Transverse colon (tissue), 4 donors: Measurements from ENCODE around the gene SYT7. TPM values are rescaled to one million over a fixed set of nuclear protein-coding genes. Genes with fewer than 3 reads are reported as not detected.

Experiments used
- DNase-seq: peaks from one replicate; pipeline ENCODE4 v3.0.0-alpha.2; 2019
- H3K27ac ChIP-seq, 4 donors: fragments of 200-600 bp; sonication (generic); 2 replicates each; pipeline ENCODE4 v1.5.1; 2016 to 2018; ENCODE audit warnings: inconsistent platforms in 4 of 4
- H3K27me3 ChIP-seq: fragments of 200-600 bp; sonication (generic); 2 replicates; pipeline ENCODE4 v1.5.1; 2017; ENCODE audit warnings: inconsistent platforms
- H3K36me3 ChIP-seq, 4 donors: fragments of 200-600 bp; sonication (generic); 2 replicates each; pipeline ENCODE4 v1.5.1; 2017 to 2019; ENCODE audit warnings: inconsistent platforms in 4 of 4
- H3K4me1 ChIP-seq, 4 donors: fragments of 200-600 bp; sonication (generic); 2 replicates each; pipeline ENCODE4 v1.5.1; 2017 to 2020; ENCODE audit warnings: inconsistent platforms in 4 of 4
- H3K4me3 ChIP-seq, 4 donors: fragments of 200-600 bp; sonication (generic); 1 replicate in 1 of 4; 2 replicates in 3 of 4; pipeline versions ENCODE4 v1.5.1 to v1.6.1; 2017 to 2019; ENCODE audit warnings: inconsistent platforms in 4 of 4
- H3K9me3 ChIP-seq, 2 donors: fragments of 200-600 bp; sonication (generic); 2 replicates each; pipeline ENCODE4 v1.5.1; 2017 to 2019; ENCODE audit warnings: inconsistent platforms in 2 of 2
- CTCF ChIP-seq, 5 experiments: fragments of 200-600 bp in 3 of 5; fragments of 450-650 bp in 2 of 5; sonication (generic) in 3 of 5; IDR thresholded peaks; 1 replicate in 2 of 5; 2 replicates in 3 of 5; pipeline ENCODE4 v1.5.1; 2016 to 2017; ENCODE audit warnings: antibody characterized with exemption in 5 of 5, inconsistent platforms in 3 of 5, mild to moderate bottlenecking in 2 of 5, moderate library complexity in 1 of 5
- EP300 ChIP-seq: sonication (generic); formaldehyde crosslinking; IDR thresholded peaks from one replicate; pipeline ENCODE4 v1.6.1; 2017; ENCODE audit warnings: antibody characterized with exemption, low read depth
- POLR2A ChIP-seq: fragments of 450-650 bp; IDR thresholded peaks from one replicate; pipeline ENCODE4 v1.6.1; 2016; ENCODE audit warnings: antibody characterized with exemption, mild to moderate bottlenecking, moderate library complexity
- POLR2AphosphoS5 ChIP-seq, 3 donors: sonication (generic); formaldehyde crosslinking; IDR thresholded peaks; one replicate each; pipeline ENCODE4 v1.6.1; 2016; ENCODE audit warnings: antibody characterized with exemption in 3 of 3
- WGBS, 2 donors: methylation state at CpG; one replicate each; pipeline ENCODE4 v1.1.5; 2018; ENCODE audit warnings: low coverage in 1 of 2; 5-methylcytosine and 5-hydroxymethylcytosine counted together
- in situ Hi-C, 4 donors: fragments of 200-750 bp; cut with MboI; loops; one replicate each; pipeline versions ENCODE4 v1.15.0 to v1.15.1; 2017; ENCODE audit warnings: low sequenced_read_pairs in 3 of 4, low pct_ligation_motif_present in 1 of 4, low pct_unique_long_range_greater_than_20kb in 1 of 4
- intact Hi-C: fragments of 100-400 bp; cut with DNase I; formaldehyde crosslinking; loops from one replicate; pipeline ENCODE4 v1.15.1; 2023; ENCODE audit warnings: low total_unique reads
- total RNA-seq, 4 donors: library from RNA; depleted of rRNA; stranded (reverse); fragments of >200 nt; gene quantifications; one replicate each; pipeline ENCODE4 v1.1.0, GENCODE V29; 2016

The SYT7 gene
- total RNA-seq, 4 donors from 2014 or later: 6.8 to 26.2 (median 12.8) TPM

GRCh38 chr11:61486011-61486620 is 94.8 kb downstream of the SYT7 start:
- intact Hi-C loops: no loop called here
- H3K27me3 ChIP-seq: no peaks in the 10 kb centered on the region
- H3K9me3 ChIP-seq: no peaks in the 10 kb centered on the region
- H3K36me3 ChIP-seq: no peaks in the 10 kb centered on the region
- 89 to 100% methylated on average over 1 to 6 of the region's 6 CpGs for WGBS, 2 donors
- in situ Hi-C loops: no loop called here
- H3K4me3 ChIP-seq: no peak overlapping the region
- no peak for TF ChIP-seq POLR2AphosphoS5 (IDR thresholded peaks at IDR 0.05)
- no peak for TF ChIP-seq POLR2A
- TF ChIP-seq EP300: no peak
- no peak for TF ChIP-seq CTCF (IDR thresholded peaks at IDR 0.05)
- no peak overlapping the region for H3K27ac ChIP-seq
- DNase-seq: no peak
- H3K4me1 ChIP-seq: peaks cover 19 to 32% (median 22%) of the 10 kb centered on the region in 4 donors

GRCh38 chr11:61485080-61485479 is 95.8 kb downstream of the SYT7 start:
- no peak overlapping the region for H3K27ac ChIP-seq
- peaks cover 12 to 29% (median 18%) of the 10 kb centered on the region in 4 donors for H3K4me1 ChIP-seq
- no peaks in the 10 kb centered on the region for H3K9me3 ChIP-seq
- H3K4me3 ChIP-seq: no peak overlapping the region
- H3K27me3 ChIP-seq: no peaks in the 10 kb centered on the region
- no peaks in the 10 kb centered on the region for H3K36me3 ChIP-seq
- 40 to 87% methylated on average over 1 to 11 of the region's 11 CpGs for WGBS, 2 donors
- DNase-seq: no peak
- in situ Hi-C loops: no loop called here
- intact Hi-C loops: no loop called here
- TF ChIP-seq POLR2AphosphoS5 (IDR thresholded peaks at IDR 0.05) (no peak), EP300 (no peak), POLR2A (no peak), CTCF (IDR thresholded peaks at IDR 0.05) (no peak)

GRCh38 chr11:61484541-61484940 is 96.3 kb downstream of the SYT7 start:
- Histone ChIP-seq H3K9me3 (no peaks in the 10 kb centered on the region), H3K27me3 (no peaks in the 10 kb centered on the region), H3K4me1 (peaks cover 7 to 24% (median 13%) of the 10 kb centered on the region in 4 donors), H3K4me3 (no peak overlapping the region), H3K36me3 (no peaks in the 10 kb centered on the region), H3K27ac (no peak overlapping the region)
- WGBS, 2 donors: 79% methylated on average over 7 of the region's 11 CpGs; no CpG with 5 or more reads in 1 of the 2 donors
- no peak for DNase-seq
- TF ChIP-seq POLR2A: no peak
- no peak for TF ChIP-seq CTCF (IDR thresholded peaks at IDR 0.05)
- TF ChIP-seq EP300: no peak
- no peak for TF ChIP-seq POLR2AphosphoS5 (IDR thresholded peaks at IDR 0.05)
- in situ Hi-C loops: no loop called here
- intact Hi-C loops: no loop called here

- intact Hi-C loops (no loop called here), in situ Hi-C loops (no loop called here)
- Histone ChIP-seq H3K4me1 (peaks cover 4 to 14% (median 5%) of the 10 kb centered on the region in 4 donors), H3K9me3 (no peaks in the 10 kb centered on the region), H3K4me3 (no peak overlapping the region), H3K36me3 (no peaks in the 10 kb centered on the region), H3K27me3 (no peaks in the 10 kb centered on the region), H3K27ac (no peak overlapping the region)
- WGBS, 2 donors: 32% methylated on average over 5 of the region's 7 CpGs; no CpG with 5 or more reads in 1 of the 2 donors
- DNase-seq: no peak
- no peak for TF ChIP-seq POLR2AphosphoS5 (IDR thresholded peaks at IDR 0.05)
- TF ChIP-seq EP300: no peak
- TF ChIP-seq CTCF (IDR thresholded peaks at IDR 0.05): peak in 3 of 5 experiments; percentile 18 to 41 (median 35)
- no peak for TF ChIP-seq POLR2A
Observed at GRCh38 chr11:61482513-61482912, 98.4 kb downstream of the SYT7 start.
